PC-3 (cell line): ENCODE measurements around the gene PDIK1L. TPM values are rescaled to one million over a fixed set of nuclear protein-coding genes. Genes with fewer than 3 reads are reported as not detected.

ENCODE experiments used
- ATAC-seq: fragments of 200-7000 bp; cut with Tn5 transposase; 2 replicates; pipeline ENCODE4 v1.9.1; 2020; ENCODE audit warnings: mild to moderate bottlenecking, moderate library complexity
- BruUV-seq: library from RNA; stranded (reverse); fragments of 400-500 nt; replicated peaks from 2 replicates; lab custom pipeline; 2021; lab: Mats Ljungman, UMichigan
- CTCF ChIA-PET: fragments of 300-600 bp; sonication (Branson Sonifier 250); formaldehyde crosslinking; loops from one replicate; lab custom pipeline; 2022; ENCODE audit warnings: antibody characterized with exemption; lab: Charles Lee
- POLR2A ChIA-PET: fragments of 300-600 bp; sonication (Branson Sonifier 250); formaldehyde crosslinking; loops from one replicate; lab custom pipeline; 2022; ENCODE audit warnings: antibody characterized with exemption; ENCODE audit not compliant: unreplicated experiment; lab: Charles Lee
- DNase-seq: peaks from one replicate; pipeline ENCODE4 v3.0.0-alpha.2; 2015
- H2AFZ ChIP-seq: fragments of 300-600 bp; sonication (generic); 2 replicates; pipeline ENCODE4 v1.6.0; 2016; ENCODE audit warnings: antibody characterized with exemption, low read length
- H3F3A ChIP-seq: fragments of 300-600 bp; sonication (generic); one replicate; pipeline ENCODE4 v1.6.0; 2017; ENCODE audit warnings: antibody characterized with exemption, low read length, control low read depth, mild to moderate bottlenecking; ENCODE audit not compliant: unreplicated experiment
- H3K27ac ChIP-seq: fragments of 300-600 bp; sonication (generic); 2 replicates; pipeline ENCODE4 v1.5.1; 2016; ENCODE audit warnings: mild to moderate bottlenecking, low read length
- H3K27me3 ChIP-seq: fragments of 300-600 bp; sonication (generic); 2 replicates; pipeline ENCODE4 v1.6.1; 2016; ENCODE audit warnings: low read length, mixed read lengths
- H3K36me3 ChIP-seq: fragments of 300-600 bp; sonication (generic); 2 replicates; pipeline ENCODE4 v1.6.1; 2016; ENCODE audit warnings: low read depth, mixed run types, low read length, mixed read lengths
- H3K4me1 ChIP-seq: fragments of 300-600 bp; sonication (generic); 2 replicates; pipeline ENCODE4 v1.5.1; 2016; ENCODE audit warnings: low read length; ENCODE audit not compliant: insufficient read depth
- H3K4me2 ChIP-seq: fragments of 300-600 bp; sonication (generic); 2 replicates; pipeline ENCODE4 v1.6.0; 2016; ENCODE audit warnings: low read length
- H3K4me3 ChIP-seq: fragments of 300-600 bp; sonication (generic); 2 replicates; pipeline ENCODE4 v1.5.1; 2016; ENCODE audit warnings: mild to moderate bottlenecking, low read length, mixed read lengths
- H3K79me2 ChIP-seq: fragments of 300-600 bp; sonication (generic); 2 replicates; pipeline ENCODE4 v1.6.1; 2017; ENCODE audit warnings: low read length, mixed read lengths
- H3K9ac ChIP-seq: fragments of 300-600 bp; sonication (generic); 2 replicates; pipeline ENCODE4 v1.6.0; 2016; ENCODE audit warnings: mild to moderate bottlenecking, low read length
- H3K9me2 ChIP-seq: fragments of 300-600 bp; sonication (generic); replicated peaks from 2 replicates; pipeline ENCODE4 v1.6.1; 2016; ENCODE audit warnings: mixed run types, low read length, mixed read lengths
- H3K9me3 ChIP-seq: fragments of 300-600 bp; sonication (generic); 2 replicates; pipeline ENCODE4 v1.6.1; 2016; ENCODE audit warnings: low read length, mixed read lengths
- H4K20me1 ChIP-seq: fragments of 300-600 bp; sonication (generic); 2 replicates; pipeline ENCODE4 v1.6.1; 2016; ENCODE audit warnings: low read length, mixed read lengths
- CTCF ChIP-seq: fragments of 300-600 bp; sonication (generic); conservative IDR thresholded peaks from 2 replicates; pipeline ENCODE4 v1.5.1; 2017; ENCODE audit warnings: antibody characterized with exemption, low read depth, mild to moderate bottlenecking, low read length
- EZH2 ChIP-seq: fragments of 300-600 bp; sonication (generic); IDR thresholded peaks from one replicate; pipeline ENCODE4 v1.6.1; 2017; ENCODE audit warnings: antibody characterized with exemption, mild to moderate bottlenecking, low read length; ENCODE audit not compliant: unreplicated experiment
- EZH2phosphoT487 ChIP-seq: fragments of 300-600 bp; sonication (generic); IDR thresholded peaks from 2 replicates; pipeline ENCODE4 v1.6.1; 2018; ENCODE audit warnings: mild to moderate bottlenecking, antibody characterized with exemption, low read length, borderline replicate concordance
- intact Hi-C: fragments of 100-400 bp; cut with micrococcal nuclease; formaldehyde crosslinking; loops from 2 replicates; pipeline ENCODE4 v1.9.0; 2023
- total RNA-seq: library from RNA; depleted of rRNA; stranded (reverse); fragments of >200 nt; gene quantifications from 2 replicates; pipeline ENCODE4 v1.2.3, GENCODE V29; 2014; rRNA removed

PDIK1L gene
- total RNA-seq, 1 experiment from 2014 or later = 5.2 TPM

GRCh38 chr1:26171084-26172072, 59.8 kb downstream of the PDIK1L start, which contains the start of gene ZNF593OS:
Gene ZNF593OS, minus strand, starts transcription at chr1:26171832. Its CDS starts 171 bp downstream, at chr1:26171661.
- no peak for TF ChIP-seq EZH2
- no peak for TF ChIP-seq EZH2phosphoT487
- TF ChIP-seq CTCF = no peak
- Histone ChIP-seq H3K4me2 (peak within 1 kb of the TSS; percentile 97), H3K4me3 (peak within 1 kb of the TSS; percentile 98), H3K79me2 (peaks cover 19% of the 10 kb centered on the region), H3K36me3 (no peaks in the 10 kb centered on the region), H3K9ac (peak within 1 kb of the TSS; percentile 99; the same call in 1 of the 2 replicates), H3K27ac (no peak within 1 kb of the TSS), H3F3A (no peaks in the 10 kb centered on the region), H4K20me1 (no peaks in the 10 kb centered on the region), H3K9me2 (no peaks in the 10 kb centered on the region), H2AFZ (no peak within 1 kb of the TSS), H3K4me1 (peaks cover 11% of the 10 kb centered on the region), H3K27me3 (no peaks in the 10 kb centered on the region), H3K9me3 (no peaks in the 10 kb centered on the region)
- BruUV-seq = no TSS peak
- CTCF ChIA-PET = interaction anchor here (1.1 kb wide), 1 partner anchor 63 kb away, joined by 3 read pairs; the partner anchor contains the start of gene CEP85
- ATAC-seq (no peak), DNase-seq (no peak)
- POLR2A ChIA-PET = no interaction called here
- intact Hi-C loops = no loop called here

Other genes with a start within 250 kb of the PDIK1L start
- 6.4 and 7.2 TPM in 2 replicates for gene PAQR7, start 236.1 kb upstream of the PDIK1L start, total RNA-seq
- gene STMN1, start 205.4 kb upstream of the PDIK1L start, total RNA-seq = 177 and 206 TPM in 2 replicates
- 7.4 and 9.0 TPM in 2 replicates for gene PAFAH2, start 113.8 kb upstream of the PDIK1L start, total RNA-seq
- gene EXTL1, start 90.0 kb upstream of the PDIK1L start, total RNA-seq = 0.26 TPM in 1 of 2 replicates, not detected in the other
- gene SLC30A2, start 65.7 kb upstream of the PDIK1L start, total RNA-seq = 0.07 TPM in 1 of 2 replicates, not detected in the other
- gene TRIM63, start 44.2 kb upstream of the PDIK1L start, total RNA-seq = not detected in 2 replicates
- gene FAM110D, start 47.3 kb downstream of the PDIK1L start, total RNA-seq = not detected in 2 replicates
- gene C1orf232, start 57.1 kb downstream of the PDIK1L start, total RNA-seq = not detected in 2 replicates
- 155 and 165 TPM in 2 replicates for gene ZNF593, start 58.1 kb downstream of the PDIK1L start, total RNA-seq
- gene ZNF593OS, start 60.0 kb downstream of the PDIK1L start, total RNA-seq = not detected in 2 replicates
- 32.1 and 34.5 TPM in 2 replicates for gene CNKSR1, start 65.7 kb downstream of the PDIK1L start, total RNA-seq
- gene CATSPER4, start 78.8 kb downstream of the PDIK1L start, total RNA-seq = not detected in 2 replicates
- 30.6 and 30.8 TPM in 2 replicates for gene CEP85, start 122.4 kb downstream of the PDIK1L start, total RNA-seq
- 181 and 193 TPM in 2 replicates for gene SH3BGRL3, start 168.3 kb downstream of the PDIK1L start, total RNA-seq
- 19.4 and 24.6 TPM in 2 replicates for gene UBXN11, start 194.8 kb downstream of the PDIK1L start, total RNA-seq
- not detected in 2 replicates for gene CD52, start 206.1 kb downstream of the PDIK1L start, total RNA-seq
- gene CRYBG2, start 242.3 kb downstream of the PDIK1L start, total RNA-seq = 15.3 and 16.1 TPM in 2 replicates